K562 treated with DMSO at 1 percent for 4 hours (cell line): ENCODE measurements around the gene SLC1A1. TPM values are rescaled to one million over a fixed set of nuclear protein-coding genes. Genes with fewer than 3 reads are reported as not detected.

Experiments
- total RNA-seq: library from RNA; unstranded; fragments of 300-600 nt; gene quantifications from 2 replicates; pipeline ENCODE4 v1.2.3, GENCODE V29; 2022; ENCODE audit not compliant: insufficient read depth

SLC1A1 gene
- total RNA-seq = not detected in 2 replicates

DNA sequence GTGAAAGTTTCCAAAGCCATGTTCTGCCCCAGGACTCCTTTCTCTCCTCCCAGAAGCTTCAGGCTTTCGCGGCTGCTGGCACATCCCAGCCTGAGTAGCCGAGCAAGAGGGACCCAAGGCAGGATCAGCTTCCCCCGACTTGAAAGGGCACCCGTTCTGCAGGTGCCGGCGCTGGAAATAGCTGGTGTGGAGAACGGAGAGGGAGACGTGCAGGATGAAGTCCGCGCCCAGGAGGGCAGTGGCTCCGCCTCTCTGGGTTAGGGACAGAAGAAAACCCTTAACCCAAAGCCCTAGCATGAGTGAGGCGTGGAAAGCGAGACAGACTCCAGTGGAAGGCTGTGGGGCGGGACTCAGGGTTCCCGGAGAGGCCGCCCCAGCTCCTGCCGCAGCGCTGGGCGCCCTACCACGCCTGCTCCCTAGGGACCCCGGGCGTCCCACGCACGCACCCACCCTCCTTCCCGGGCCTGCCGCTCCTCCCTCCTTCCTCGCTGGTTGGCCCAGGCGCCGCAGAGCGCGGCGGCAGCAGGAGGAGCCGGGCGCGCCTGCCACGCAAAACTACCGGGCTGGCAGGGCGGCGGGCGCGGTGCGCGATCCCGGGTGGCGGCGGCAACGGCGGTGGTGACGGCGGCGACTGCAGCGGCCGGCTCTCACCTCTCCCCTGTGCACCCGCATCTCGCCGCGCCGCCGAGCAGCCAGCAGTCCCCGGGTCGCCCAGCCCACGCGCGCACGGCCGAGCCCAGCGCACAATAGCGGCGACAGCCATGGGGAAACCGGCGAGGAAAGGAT, at the start of gene SLC1A1:
Gene SLC1A1, plus strand, starts transcription at position 550 of the 786 bp plus-strand sequence. Its CDS starts 212 bp downstream, at position 762.

Other genes starting within 250 kb of the SLC1A1 start
- gene GLIS3, start 190.4 kb upstream of the SLC1A1 start, total RNA-seq = 0.94 and 1.2 TPM in 2 replicates
- gene PLPP6, start 171.8 kb downstream of the SLC1A1 start, total RNA-seq = 2.7 and 5.4 TPM in 2 replicates
- gene SPATA6L, start 176.0 kb downstream of the SLC1A1 start, total RNA-seq = not detected in 2 replicates
- 4.4 and 7.6 TPM in 2 replicates for gene CDC37L1, start 189.1 kb downstream of the SLC1A1 start, total RNA-seq